AG09319 (cell line): ENCODE results near the gene EDRF1.
"Not testable (repeated sequence)": the region's sequence is repeated elsewhere in the genome, so short reads cannot be mapped to it uniquely, and the experiment has no call there.

Source experiments
- DNase-seq: peaks from one replicate; pipeline ENCODE4 v3.0.0-alpha.2; 2010; ENCODE audit warnings: low read depth; ENCODE audit errors: extremely low read depth
- TF ChIP-seq, protein P1 (sequence below): IDR thresholded peaks from 2 replicates; pipeline ENCODE4 v1.5.1; 2011; ENCODE audit warnings: low read depth, mild to moderate bottlenecking, inconsistent platforms, low read length, moderate library complexity

The EDRF1 gene

DNA sequence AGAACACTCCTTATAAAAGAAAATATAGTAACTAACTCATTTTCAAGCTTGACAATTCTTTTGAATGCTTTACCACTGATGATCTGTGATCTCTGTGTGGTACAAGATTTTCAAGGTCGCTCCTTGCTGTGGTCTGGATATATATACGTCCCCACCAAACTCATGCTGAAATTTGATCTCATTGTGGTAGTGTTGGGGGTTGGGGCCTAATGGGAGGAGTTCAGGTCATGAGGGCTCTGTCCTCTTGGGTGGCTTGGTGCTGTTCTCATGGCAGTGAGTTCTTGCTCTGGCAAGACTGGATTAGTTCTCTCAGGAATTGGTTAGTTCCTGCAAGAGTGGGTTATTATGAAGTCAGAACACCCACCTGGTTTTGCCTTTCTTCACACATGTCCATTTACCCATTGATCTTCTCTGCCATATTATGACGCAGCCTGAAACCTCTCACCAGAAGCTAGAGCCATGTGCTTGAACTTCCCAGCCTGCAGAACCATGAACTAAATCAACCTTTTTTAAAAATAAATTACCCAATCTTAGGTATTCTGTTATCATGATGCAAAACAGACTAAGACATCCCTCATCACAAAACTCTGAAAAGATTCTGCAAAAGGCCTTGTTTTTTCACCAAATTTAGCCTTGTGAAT lies 8.3 kb upstream of the EDRF1 start:
- TF ChIP-seq, protein P1, sequence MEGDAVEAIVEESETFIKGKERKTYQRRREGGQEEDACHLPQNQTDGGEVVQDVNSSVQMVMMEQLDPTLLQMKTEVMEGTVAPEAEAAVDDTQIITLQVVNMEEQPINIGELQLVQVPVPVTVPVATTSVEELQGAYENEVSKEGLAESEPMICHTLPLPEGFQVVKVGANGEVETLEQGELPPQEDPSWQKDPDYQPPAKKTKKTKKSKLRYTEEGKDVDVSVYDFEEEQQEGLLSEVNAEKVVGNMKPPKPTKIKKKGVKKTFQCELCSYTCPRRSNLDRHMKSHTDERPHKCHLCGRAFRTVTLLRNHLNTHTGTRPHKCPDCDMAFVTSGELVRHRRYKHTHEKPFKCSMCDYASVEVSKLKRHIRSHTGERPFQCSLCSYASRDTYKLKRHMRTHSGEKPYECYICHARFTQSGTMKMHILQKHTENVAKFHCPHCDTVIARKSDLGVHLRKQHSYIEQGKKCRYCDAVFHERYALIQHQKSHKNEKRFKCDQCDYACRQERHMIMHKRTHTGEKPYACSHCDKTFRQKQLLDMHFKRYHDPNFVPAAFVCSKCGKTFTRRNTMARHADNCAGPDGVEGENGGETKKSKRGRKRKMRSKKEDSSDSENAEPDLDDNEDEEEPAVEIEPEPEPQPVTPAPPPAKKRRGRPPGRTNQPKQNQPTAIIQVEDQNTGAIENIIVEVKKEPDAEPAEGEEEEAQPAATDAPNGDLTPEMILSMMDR, result no peak

DNA sequence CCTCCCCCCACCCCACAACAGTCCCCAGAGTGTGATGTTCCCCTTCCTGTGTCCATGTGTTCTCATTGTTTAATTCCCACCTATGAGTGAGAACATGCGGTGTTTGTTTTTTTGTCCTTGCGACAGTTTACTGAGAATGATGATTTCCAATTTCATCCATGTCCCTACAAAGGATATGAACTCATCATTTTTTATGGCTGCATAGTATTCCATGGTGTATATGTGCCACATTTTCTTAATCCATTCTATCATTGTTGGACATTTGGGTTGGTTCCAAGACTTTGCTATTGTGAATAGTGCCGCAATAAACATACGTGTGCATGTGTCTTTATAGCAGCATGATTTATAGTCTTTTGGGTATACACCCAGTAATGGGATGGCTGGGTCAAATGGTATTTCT lies 4.8 kb upstream of the EDRF1 start:
- not testable (repeated sequence) for DNase-seq

More for the DNA sequence above, 8.3 kb upstream of the EDRF1 start:
- no peak for DNase-seq

DNA sequence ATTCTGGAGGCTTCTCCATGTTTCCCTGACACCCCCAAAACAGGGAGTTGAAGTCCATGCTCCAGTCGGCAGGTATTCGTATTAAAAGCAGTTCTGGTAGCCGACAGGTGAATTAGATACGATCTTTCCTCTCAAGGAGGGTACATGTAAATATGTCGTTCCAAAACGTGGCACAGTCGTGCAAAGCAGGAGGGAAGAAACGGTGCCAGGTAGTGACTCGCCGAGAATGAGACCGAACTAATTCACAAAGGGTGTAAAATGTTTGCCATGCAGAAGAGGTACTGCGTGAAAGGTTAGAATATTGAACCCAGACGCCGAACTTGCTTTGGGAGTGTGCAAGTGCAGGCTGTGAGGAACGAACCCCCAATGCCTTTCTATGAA lies 483 bp downstream of the EDRF1 start:
- no peak for DNase-seq
- TF ChIP-seq, protein P1, result no peak

DNA sequence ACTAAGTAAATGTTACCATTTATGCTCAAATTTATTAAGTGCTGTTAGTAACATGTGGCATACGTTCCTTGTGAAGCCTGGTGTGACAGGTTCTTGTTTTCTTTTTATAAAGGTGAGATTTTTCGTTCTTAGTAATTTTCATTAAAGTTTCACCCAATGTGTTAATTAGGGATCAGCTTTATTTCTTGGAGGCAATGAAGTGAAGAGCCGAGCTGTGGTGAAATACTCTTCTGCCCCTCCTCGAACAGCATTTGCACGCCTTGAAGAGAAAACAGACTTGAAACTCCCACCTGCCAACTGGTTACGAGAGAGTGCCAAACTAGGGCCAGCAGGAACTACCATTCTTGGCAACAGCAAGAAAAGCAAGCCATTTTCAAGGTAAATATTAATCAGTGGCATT lies 1.5 kb downstream of the EDRF1 start:
- TF ChIP-seq, protein P1, result no peak
- no peak for DNase-seq

DNA sequence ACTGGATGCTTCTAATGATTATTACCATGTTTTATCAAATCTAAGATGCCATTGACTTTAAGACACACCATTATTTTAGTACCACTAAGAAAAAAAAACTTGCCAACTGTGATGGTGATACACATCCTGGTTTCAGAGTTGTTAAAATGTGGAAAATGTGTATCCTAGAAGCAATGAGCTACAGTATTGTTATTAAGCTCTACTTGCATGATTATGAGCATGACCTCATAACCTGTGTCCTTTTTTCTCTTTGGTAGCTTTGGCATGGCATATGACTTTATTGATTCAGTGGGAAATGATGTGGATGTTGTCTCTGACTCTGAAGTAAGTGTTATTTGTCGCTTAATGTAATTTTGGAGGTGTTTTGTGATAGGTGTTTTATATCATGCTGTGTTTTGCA lies 3.3 kb downstream of the EDRF1 start:
- TF ChIP-seq, protein P1, result no peak
- no peak for DNase-seq

DNA sequence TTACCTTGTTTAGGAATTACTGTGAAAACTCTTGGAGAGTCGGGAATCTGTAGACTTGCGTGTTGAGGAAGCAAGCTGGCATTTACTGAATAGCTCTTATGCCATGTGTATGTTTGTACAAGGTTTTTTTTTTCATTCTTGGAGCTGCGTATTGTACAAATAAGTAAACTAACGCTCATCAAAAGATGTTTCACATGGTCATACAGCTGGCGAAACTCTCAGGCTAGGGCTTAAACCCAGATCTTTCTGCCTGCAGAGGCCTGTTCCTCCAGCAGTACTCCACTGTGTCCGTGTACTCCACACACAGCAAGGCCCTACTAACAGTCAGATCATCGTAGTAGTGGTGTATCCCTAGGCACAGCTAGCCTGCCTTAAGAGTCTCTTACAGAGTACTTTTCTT lies 7.4 kb downstream of the EDRF1 start:
- TF ChIP-seq, protein P1, result no peak
- no peak for DNase-seq

DNA sequence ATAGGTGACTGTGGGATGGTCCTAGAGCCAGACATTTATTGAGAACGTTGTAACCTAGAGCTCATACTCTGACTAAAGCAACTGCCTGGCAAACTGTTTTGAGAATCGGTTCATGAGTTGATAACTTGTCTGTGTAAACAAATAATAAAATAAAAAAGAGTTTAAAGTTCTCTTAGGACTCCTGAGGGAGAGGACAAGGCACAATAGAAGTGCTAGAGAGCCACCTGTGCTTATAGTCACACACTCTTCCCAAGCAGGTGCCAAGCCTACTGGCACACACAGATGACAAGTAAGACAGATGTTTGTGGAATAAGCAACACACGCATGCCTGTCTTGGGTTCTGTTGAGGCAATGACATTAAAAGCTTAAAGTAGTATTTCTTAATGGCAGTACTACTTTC lies 7.9 kb downstream of the EDRF1 start:
- TF ChIP-seq, protein P1, result no peak
- no peak for DNase-seq

DNA sequence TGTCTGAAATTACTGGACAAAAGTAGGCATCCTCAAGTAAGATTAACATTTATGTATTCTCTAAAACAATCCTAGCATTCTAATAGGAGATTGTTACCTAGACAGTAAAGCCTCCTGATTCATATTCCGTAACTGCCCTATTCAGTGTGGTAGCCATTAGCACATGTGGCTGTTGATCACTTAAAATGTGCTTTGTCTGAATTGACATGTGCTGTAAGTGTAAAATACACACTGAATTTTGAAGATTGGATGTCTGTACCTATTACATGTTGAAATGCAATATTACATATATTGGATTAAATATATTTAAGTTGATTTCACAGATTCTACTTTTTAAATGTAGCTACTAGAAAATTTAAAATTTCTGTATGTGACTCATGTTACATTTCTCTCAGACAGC lies 14.6 kb downstream of the EDRF1 start:
- TF ChIP-seq, protein P1, result no peak
- no peak for DNase-seq
